HepG2 (cell line): Measurements from ENCODE around the gene SSH3. TPM values are rescaled to one million over a fixed set of nuclear protein-coding genes. Genes with fewer than 3 reads are reported as not detected.
A peak's percentile ranks its signal among the peaks of the same experiment; 100 is the strongest.

Experiments
- ATF7 ChIP-seq, 2 experiments: fragments of 450-650 bp in 1 of 2; sonication (generic) in 1 of 2; formaldehyde crosslinking in 1 of 2; IDR thresholded peaks; 2 replicates each; pipeline versions ENCODE4 v1.4.0 to v1.6.1; 2016 to 2020; ENCODE audit warnings: antibody characterized with exemption in 1 of 2, mild to moderate bottlenecking in 1 of 2, missing genetic modification reagents in 1 of 2
- DDIT3 ChIP-seq: sonication (generic); formaldehyde crosslinking; IDR thresholded peaks from 2 replicates; pipeline ENCODE4 v1.4.0; 2020; ENCODE audit warnings: mild to moderate bottlenecking, missing genetic modification reagents
- EZH2 ChIP-seq: conservative IDR thresholded peaks from 2 replicates; pipeline ENCODE4 v1.6.1; 2012; ENCODE audit warnings: mild to moderate bottlenecking, low read depth, low read length, moderate library complexity
- FOXM1 ChIP-seq: sonication (generic); formaldehyde crosslinking; IDR thresholded peaks from 2 replicates; pipeline ENCODE4 v1.5.0; 2020; ENCODE audit warnings: missing genetic modification reagents
- GABPA ChIP-seq, 2 experiments: IDR thresholded peaks; 2 replicates each; pipeline ENCODE4 v1.6.1; 2011 to 2016; ENCODE audit warnings: low read depth in 2 of 2, low read length in 1 of 2, missing biosample characterization in 1 of 2, missing genetic modification characterization in 1 of 2
- GRHL1 ChIP-seq: sonication (generic); formaldehyde crosslinking; conservative IDR thresholded peaks from 2 replicates; pipeline ENCODE4 v1.8.0; 2022; ENCODE audit warnings: missing genetic modification reagents
- HCFC1 ChIP-seq: fragments of 150-350 bp; IDR thresholded peaks from 2 replicates; pipeline ENCODE4 v1.6.1; 2014; ENCODE audit warnings: low read depth, low read length
- HIC2 ChIP-seq: sonication (generic); formaldehyde crosslinking; IDR thresholded peaks from 2 replicates; pipeline ENCODE4 v1.9.0; 2022; ENCODE audit warnings: low read depth, missing genetic modification reagents
- MZF1 ChIP-seq: sonication (generic); formaldehyde crosslinking; IDR thresholded peaks from 2 replicates; pipeline ENCODE4 v1.8.1; 2023; ENCODE audit warnings: mild to moderate bottlenecking, missing genetic modification reagents, borderline replicate concordance
- PRMT3 ChIP-seq: sonication (generic); formaldehyde crosslinking; IDR thresholded peaks from 2 replicates; pipeline ENCODE4 v1.8.1; 2022; ENCODE audit warnings: low read depth, mild to moderate bottlenecking, moderate library complexity, missing genetic modification reagents, borderline replicate concordance
- TP53 ChIP-seq: sonication (generic); formaldehyde crosslinking; conservative IDR thresholded peaks from 2 replicates; pipeline ENCODE4 v1.4.0; 2020; ENCODE audit warnings: missing genetic modification reagents
- ZNF383 ChIP-seq: sonication (generic); formaldehyde crosslinking; IDR thresholded peaks from 2 replicates; pipeline ENCODE4 v1.4.0; 2020; ENCODE audit warnings: missing genetic modification reagents, mild to moderate bottlenecking, borderline replicate concordance
- ZNF512 ChIP-seq: sonication (generic); formaldehyde crosslinking; IDR thresholded peaks from 2 replicates; pipeline ENCODE4 v1.4.0; 2020; ENCODE audit warnings: mild to moderate bottlenecking, missing genetic modification reagents
- ZNF530 ChIP-seq: sonication (generic); formaldehyde crosslinking; IDR thresholded peaks from 2 replicates; pipeline ENCODE4 v1.5.0; 2020; ENCODE audit warnings: low read depth, mild to moderate bottlenecking, missing genetic modification reagents
- ZNF646 ChIP-seq: sonication (generic); formaldehyde crosslinking; IDR thresholded peaks from 2 replicates; pipeline ENCODE4 v1.9.0; 2021; ENCODE audit warnings: mild to moderate bottlenecking, missing genetic modification reagents
- ZNF841 ChIP-seq: sonication (generic); formaldehyde crosslinking; IDR thresholded peaks from 2 replicates; pipeline ENCODE4 v1.8.1; 2023; ENCODE audit warnings: missing genetic modification reagents, borderline replicate concordance
- polyA plus RNA-seq, 8 experiments: library from polyadenylated mRNA; depleted of rRNA in 3 of 8; stranded (reverse) in 7 of 8; unstranded in 1 of 8; fragments of >200 nt; fragmentation: Illumina TruSeq in 4 of 8; extraction: Trizol in 4 of 8; gene quantifications; 2 replicates each; pipeline versions ENCODE4 v1.2.1 to v1.2.3, GENCODE V29; 2011 to 2016; ENCODE audit warnings: low read depth in 4 of 8, missing spikeins in 1 of 8, mixed read lengths in 1 of 8; ENCODE audit not compliant: insufficient read depth in 1 of 8
- total RNA-seq, 5 experiments: library from RNA; depleted of rRNA; stranded (reverse); fragments of >200 nt; fragmentation: Illumina TruSeq; extraction: Trizol; gene quantifications; 2 replicates each; pipeline ENCODE4 v1.2.3, GENCODE V29; 2016; ENCODE audit warnings: low read depth in 1 of 5

SSH3 gene
- total and polyA plus RNA-seq, 2 of the 13 experiments (the other 11 are each of a cell fraction or from before 2014, with no cell fraction given) = 12.4 to 18.8 TPM

GRCh38 chr11:67317205-67317887 is 14.0 kb downstream of the SSH3 start (continued):
- TF ChIP-seq ZNF512 = no peak
- TF ChIP-seq FOXM1 = peak; percentile 69; the same call in 1 of the 2 replicates
- no peak for TF ChIP-seq GRHL1 (CRISPR knock-in tag)
- no peak for TF ChIP-seq ZNF383
- no peak for TF ChIP-seq PRMT3
- TF ChIP-seq DDIT3 = no peak
- TF ChIP-seq TP53 = no peak
- no peak for TF ChIP-seq EZH2
- no peak; the same call in 1 of the 2 replicates for TF ChIP-seq GABPA (IDR thresholded peaks at IDR 0.05; ENCODE audit: low read depth, low read length)
- TF ChIP-seq GABPA (CRISPR knock-in tag; IDR thresholded peaks at IDR 0.05; ENCODE audit: low read depth) = peak; percentile 80
- no peak for TF ChIP-seq ATF7 (IDR thresholded peaks at IDR 0.05)
- TF ChIP-seq ATF7 (CRISPR knock-in tag; IDR thresholded peaks at IDR 0.05) = no peak
- peak; percentile 91 for TF ChIP-seq HCFC1
- TF ChIP-seq HIC2 (CRISPR knock-in tag) = no peak
- TF ChIP-seq MZF1 (CRISPR knock-in tag) = no peak
- TF ChIP-seq ZNF841 (CRISPR knock-in tag) = no peak
- no peak for TF ChIP-seq ZNF530 (CRISPR knock-in tag)
- TF ChIP-seq ZNF646 = no peak
